Caco-2 (cell line): ENCODE results near the gene CHIC2. TPM values are rescaled to one million over a fixed set of nuclear protein-coding genes. Genes with fewer than 3 reads are reported as not detected.

ENCODE experiments used
- BruUV-seq: library from RNA; stranded (reverse); fragments of 400-500 nt; replicated peaks from 2 replicates; lab custom pipeline; 2021; lab: Mats Ljungman, UMichigan
- CTCF ChIA-PET: fragments of 300-600 bp; sonication (Branson Sonifier 250); formaldehyde crosslinking; loops from one replicate; lab custom pipeline; 2022; ENCODE audit warnings: antibody characterized with exemption; lab: Charles Lee
- POLR2A ChIA-PET: fragments of 300-600 bp; sonication (Branson Sonifier 250); formaldehyde crosslinking; loops from one replicate; lab custom pipeline; 2022; ENCODE audit warnings: antibody characterized with exemption; lab: Charles Lee
- DNase-seq, 2 experiments: peaks; one replicate each; pipeline versions ENCODE4 v3.0.0 to v3.0.0-alpha.2; 2020 to 2022
- H3K27me3 ChIP-seq: replicated peaks from 2 replicates; pipeline ENCODE4 v1.6.0; 2011; ENCODE audit warnings: low read length; ENCODE audit not compliant: control insufficient read depth, insufficient read depth
- H3K36me3 ChIP-seq: 2 replicates; pipeline ENCODE4 v1.5.1; 2011; ENCODE audit warnings: low read length; ENCODE audit not compliant: control insufficient read depth, insufficient read depth
- H3K4me1 ChIP-seq: fragments of 250-450 bp; sonication (Bioruptor Pico); 2 replicates; pipeline ENCODE4 v1.5.1; 2020; ENCODE audit warnings: mild to moderate bottlenecking
- H3K4me3 ChIP-seq: 2 replicates; pipeline ENCODE4 v1.5.1; 2011; ENCODE audit warnings: low read depth, mild to moderate bottlenecking, control low read depth, low read length
- H3K9me3 ChIP-seq: fragments of 250-450 bp; sonication (Bioruptor Pico); 2 replicates; pipeline ENCODE4 v1.5.1; 2020; ENCODE audit warnings: mild to moderate bottlenecking, moderate library complexity
- H3K27ac Mint-ChIP-seq: one replicate; pipeline ENCODE4 v1.8.0; 2022; ENCODE audit warnings: mixed read lengths; ENCODE audit not compliant: unreplicated experiment
- H3K27me3 Mint-ChIP-seq: one replicate; pipeline ENCODE4 v1.8.0; 2022; ENCODE audit warnings: mixed read lengths; ENCODE audit not compliant: insufficient read depth, unreplicated experiment
- H3K36me3 Mint-ChIP-seq: one replicate; pipeline ENCODE4 v1.8.0; 2022; ENCODE audit warnings: mild to moderate bottlenecking, mixed read lengths; ENCODE audit not compliant: insufficient read depth, unreplicated experiment
- H3K4me1 Mint-ChIP-seq: one replicate; pipeline ENCODE4 v1.8.0; 2022; ENCODE audit warnings: low read depth, mixed read lengths; ENCODE audit not compliant: unreplicated experiment
- H3K4me3 Mint-ChIP-seq: one replicate; pipeline ENCODE4 v1.8.0; 2022; ENCODE audit warnings: mild to moderate bottlenecking, moderate library complexity, mixed read lengths; ENCODE audit not compliant: unreplicated experiment
- H3K9me3 Mint-ChIP-seq: one replicate; pipeline ENCODE4 v1.8.0; 2022; ENCODE audit warnings: mixed read lengths; ENCODE audit not compliant: unreplicated experiment
- intact Hi-C: fragments of 100-400 bp; cut with micrococcal nuclease; formaldehyde crosslinking; loops from one replicate; pipeline ENCODE4 v1.10.0; 2022; ENCODE audit not compliant: unreplicated experiment
- total RNA-seq: library from RNA; stranded (reverse); gene quantifications from 2 replicates; pipeline ENCODE4 v1.2.3, GENCODE V29; 2022
- TF ChIP-seq, protein P1 (sequence below), 2 experiments: fragments of 200-600 bp in 1 of 2; IDR thresholded peaks; 1 replicate in 1 of 2; 2 replicates in 1 of 2; pipeline versions ENCODE4 v1.5.1 to v1.8.0; 2011 to 2022; ENCODE audit warnings: antibody characterized with exemption in 1 of 2, control low read depth in 1 of 2, inconsistent platforms in 1 of 2, low read depth in 1 of 2, low read length in 1 of 2, mild to moderate bottlenecking in 1 of 2, moderate library complexity in 1 of 2; ENCODE audit not compliant: insufficient read depth in 1 of 2, severe bottlenecking in 1 of 2, unreplicated experiment in 1 of 2

Gene CHIC2
- total RNA-seq, 1 experiment from 2014 or later, result 30.0 TPM

- BruUV-seq, result no TSS peak
- Histone ChIP-seq H3K36me3 (no peaks in the 10 kb centered on the region), H3K4me3 (peak overlapping the region; percentile 92), H3K4me1 (peaks cover 24% of the 10 kb centered on the region), H3K27me3 (no peaks in the 10 kb centered on the region), H3K9me3 (no peaks in the 10 kb centered on the region)
- H3K9me3 Mint-ChIP-seq, result no peaks in the 10 kb centered on the region
- no peak overlapping the region for H3K27ac Mint-ChIP-seq
- ChIA-PET CTCF (interaction anchor here (1.2 kb wide), 1 partner anchor 172 kb away, joined by 3 read pairs; no protein-coding TSS in a partner anchor), POLR2A (no interaction called here)
- intact Hi-C loops, result loop anchor here (5.0 kb wide), 1 partner anchor 155 kb away; no protein-coding TSS in a partner anchor
- no peaks in the 10 kb centered on the region for H3K27me3 Mint-ChIP-seq
- H3K4me1 Mint-ChIP-seq, result peaks cover 39% of the 10 kb centered on the region
- TF ChIP-seq, protein P1, sequence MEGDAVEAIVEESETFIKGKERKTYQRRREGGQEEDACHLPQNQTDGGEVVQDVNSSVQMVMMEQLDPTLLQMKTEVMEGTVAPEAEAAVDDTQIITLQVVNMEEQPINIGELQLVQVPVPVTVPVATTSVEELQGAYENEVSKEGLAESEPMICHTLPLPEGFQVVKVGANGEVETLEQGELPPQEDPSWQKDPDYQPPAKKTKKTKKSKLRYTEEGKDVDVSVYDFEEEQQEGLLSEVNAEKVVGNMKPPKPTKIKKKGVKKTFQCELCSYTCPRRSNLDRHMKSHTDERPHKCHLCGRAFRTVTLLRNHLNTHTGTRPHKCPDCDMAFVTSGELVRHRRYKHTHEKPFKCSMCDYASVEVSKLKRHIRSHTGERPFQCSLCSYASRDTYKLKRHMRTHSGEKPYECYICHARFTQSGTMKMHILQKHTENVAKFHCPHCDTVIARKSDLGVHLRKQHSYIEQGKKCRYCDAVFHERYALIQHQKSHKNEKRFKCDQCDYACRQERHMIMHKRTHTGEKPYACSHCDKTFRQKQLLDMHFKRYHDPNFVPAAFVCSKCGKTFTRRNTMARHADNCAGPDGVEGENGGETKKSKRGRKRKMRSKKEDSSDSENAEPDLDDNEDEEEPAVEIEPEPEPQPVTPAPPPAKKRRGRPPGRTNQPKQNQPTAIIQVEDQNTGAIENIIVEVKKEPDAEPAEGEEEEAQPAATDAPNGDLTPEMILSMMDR (IDR thresholded peaks at IDR 0.05; ENCODE audit: insufficient read depth in 1 of 2, low read depth in 1 of 2, low read length in 1 of 2, severe bottlenecking in 1 of 2, unreplicated experiment in 1 of 2), result no peak
- H3K36me3 Mint-ChIP-seq, result no peaks in the 10 kb centered on the region
- DNase-seq, result no peak
- peak overlapping the region; percentile 89 for H3K4me3 Mint-ChIP-seq
Measured at GRCh38 chr4:54062392-54062791, 2.0 kb downstream of the CHIC2 start.

DNA sequence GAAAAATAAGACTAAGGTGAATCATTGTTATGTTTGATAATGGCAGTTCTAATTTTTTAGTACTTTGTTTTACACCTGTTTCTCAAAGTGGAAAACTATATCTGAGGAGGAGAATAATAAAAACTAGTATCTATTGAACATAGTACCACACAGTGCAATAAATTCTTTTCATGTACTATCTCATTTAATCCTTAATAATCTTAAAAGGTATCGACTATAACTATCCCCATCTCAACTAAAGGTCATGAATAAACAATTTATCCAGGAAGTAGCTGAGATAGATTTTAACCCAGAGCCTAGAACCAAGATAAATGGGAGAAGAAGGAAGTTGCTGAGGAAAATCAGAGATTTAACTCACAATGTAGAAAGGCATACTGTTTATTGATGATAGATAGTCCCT lies 2.5 kb downstream of the CHIC2 start:
- no peaks in the 10 kb centered on the region for H3K36me3 ChIP-seq
- Mint-ChIP-seq H3K36me3 (no peaks in the 10 kb centered on the region), H3K27ac (no peak overlapping the region), H3K27me3 (no peaks in the 10 kb centered on the region), H3K4me1 (peaks cover 39% of the 10 kb centered on the region), H3K4me3 (peak overlapping the region; percentile 89), H3K9me3 (no peaks in the 10 kb centered on the region)
- intact Hi-C loops, result loop anchor here (5.0 kb wide), 1 partner anchor 155 kb away; no protein-coding TSS in a partner anchor
- BruUV-seq, result no TSS peak
- TF ChIP-seq, protein P1 (IDR thresholded peaks at IDR 0.05; ENCODE audit: insufficient read depth in 1 of 2, low read depth in 1 of 2, low read length in 1 of 2, severe bottlenecking in 1 of 2, unreplicated experiment in 1 of 2), result no peak
- DNase-seq, result no peak
- H3K27me3 ChIP-seq, result no peaks in the 10 kb centered on the region
- POLR2A ChIA-PET, result no interaction called here
- no peaks in the 10 kb centered on the region for H3K9me3 ChIP-seq
- H3K4me3 ChIP-seq, result no peak overlapping the region
- CTCF ChIA-PET, result interaction anchor here (1.2 kb wide), 1 partner anchor 172 kb away, joined by 3 read pairs; no protein-coding TSS in a partner anchor
- H3K4me1 ChIP-seq, result peaks cover 22% of the 10 kb centered on the region

DNA sequence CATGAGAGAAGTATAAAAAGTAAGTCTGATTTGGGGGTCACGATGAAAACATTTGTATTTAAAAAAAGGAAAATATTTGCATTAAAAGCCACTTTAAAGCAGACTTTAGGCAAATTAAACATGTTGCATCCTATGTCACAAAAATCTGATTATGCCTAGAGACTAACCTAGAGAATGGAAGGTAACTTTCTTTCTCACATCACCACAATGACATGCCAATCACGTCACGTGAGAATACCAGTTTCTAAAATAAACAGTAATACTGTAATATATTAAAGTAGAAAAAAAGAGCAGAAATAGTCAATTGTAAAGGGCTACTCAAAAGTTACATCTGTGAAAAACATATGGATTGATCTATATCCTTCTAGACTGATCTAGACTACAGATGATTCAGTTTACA lies 3.3 kb downstream of the CHIC2 start:
- H3K36me3 ChIP-seq, result no peaks in the 10 kb centered on the region
- ChIA-PET POLR2A (no interaction called here), CTCF (no interaction called here)
- Mint-ChIP-seq H3K4me3 (peak overlapping the region; percentile 89), H3K27me3 (no peaks in the 10 kb centered on the region), H3K9me3 (no peaks in the 10 kb centered on the region), H3K27ac (no peak overlapping the region), H3K4me1 (peaks cover 42% of the 10 kb centered on the region), H3K36me3 (no peaks in the 10 kb centered on the region)
- BruUV-seq, result no TSS peak
- DNase-seq, result no peak
- TF ChIP-seq, protein P1 (IDR thresholded peaks at IDR 0.05; ENCODE audit: insufficient read depth in 1 of 2, low read depth in 1 of 2, low read length in 1 of 2, severe bottlenecking in 1 of 2, unreplicated experiment in 1 of 2), result no peak
- H3K27me3 ChIP-seq, result no peaks in the 10 kb centered on the region
- no peak overlapping the region for H3K4me3 ChIP-seq
- intact Hi-C loops, result loop anchor here (5.0 kb wide), 1 partner anchor 154 kb away; no protein-coding TSS in a partner anchor
- H3K9me3 ChIP-seq, result no peaks in the 10 kb centered on the region
- peaks cover 28% of the 10 kb centered on the region for H3K4me1 ChIP-seq
